ENCODE measurements around the gene PMEPA1.

PMEPA1 gene

DNA sequence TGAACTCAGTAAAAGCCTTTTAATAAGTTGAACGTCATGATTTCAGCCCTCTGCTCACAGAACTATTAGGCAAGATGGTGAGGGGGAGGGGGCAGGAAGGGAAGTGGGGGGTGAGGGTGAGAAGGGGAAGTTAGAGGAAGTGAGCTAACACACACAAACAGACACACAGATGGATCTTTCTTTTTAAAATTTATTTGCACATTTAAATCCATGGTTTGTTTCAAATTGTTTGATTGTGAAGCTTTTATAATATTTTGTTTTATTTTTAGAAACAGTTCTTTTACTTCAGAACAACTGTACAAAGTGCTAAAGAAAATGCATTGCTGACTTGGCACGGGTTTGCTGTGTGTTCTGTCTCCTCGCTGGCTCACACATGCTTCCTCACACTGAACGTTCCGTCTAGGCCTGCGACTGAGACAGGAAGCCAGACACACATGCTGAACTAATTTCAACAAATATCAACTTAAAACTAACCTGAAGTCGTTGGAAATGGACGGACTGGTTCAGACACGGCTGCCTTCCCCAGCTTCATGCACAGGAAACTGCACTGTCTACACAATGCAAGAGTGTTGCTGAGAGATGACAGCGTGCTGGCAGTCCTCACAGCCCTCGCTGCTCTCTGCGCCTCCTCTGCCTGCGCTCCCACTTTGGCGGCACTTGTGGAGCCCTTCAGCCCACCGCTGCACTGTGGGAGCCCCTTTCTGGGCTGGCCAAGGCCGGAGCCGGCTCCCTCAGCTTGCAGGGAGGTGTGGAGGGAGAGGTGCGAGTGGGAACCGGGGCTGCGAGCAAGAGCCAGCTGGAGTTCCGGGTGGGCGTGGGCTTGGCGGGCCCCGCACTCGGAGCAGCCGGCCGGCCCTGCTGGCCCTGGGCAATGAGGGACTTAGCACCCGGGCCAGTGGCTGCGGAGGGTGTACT is 81.5 kb downstream of the PMEPA1 start:
- no peaks in the 10 kb centered on the region for H3K36me3 Mint-ChIP-seq (ENCODE audit: low read depth)
- H3K9me3 Mint-ChIP-seq: peaks cover 35% of the 10 kb centered on the region
- peaks cover 4% of the 10 kb centered on the region for H3K4me1 Mint-ChIP-seq
- peaks cover 18% of the 10 kb centered on the region for H3K27me3 Mint-ChIP-seq (ENCODE audit: low read depth, poor library complexity)
- TF ChIP-seq, protein P1, sequence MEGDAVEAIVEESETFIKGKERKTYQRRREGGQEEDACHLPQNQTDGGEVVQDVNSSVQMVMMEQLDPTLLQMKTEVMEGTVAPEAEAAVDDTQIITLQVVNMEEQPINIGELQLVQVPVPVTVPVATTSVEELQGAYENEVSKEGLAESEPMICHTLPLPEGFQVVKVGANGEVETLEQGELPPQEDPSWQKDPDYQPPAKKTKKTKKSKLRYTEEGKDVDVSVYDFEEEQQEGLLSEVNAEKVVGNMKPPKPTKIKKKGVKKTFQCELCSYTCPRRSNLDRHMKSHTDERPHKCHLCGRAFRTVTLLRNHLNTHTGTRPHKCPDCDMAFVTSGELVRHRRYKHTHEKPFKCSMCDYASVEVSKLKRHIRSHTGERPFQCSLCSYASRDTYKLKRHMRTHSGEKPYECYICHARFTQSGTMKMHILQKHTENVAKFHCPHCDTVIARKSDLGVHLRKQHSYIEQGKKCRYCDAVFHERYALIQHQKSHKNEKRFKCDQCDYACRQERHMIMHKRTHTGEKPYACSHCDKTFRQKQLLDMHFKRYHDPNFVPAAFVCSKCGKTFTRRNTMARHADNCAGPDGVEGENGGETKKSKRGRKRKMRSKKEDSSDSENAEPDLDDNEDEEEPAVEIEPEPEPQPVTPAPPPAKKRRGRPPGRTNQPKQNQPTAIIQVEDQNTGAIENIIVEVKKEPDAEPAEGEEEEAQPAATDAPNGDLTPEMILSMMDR (IDR thresholded peaks at IDR 0.05): no peak
- H3K27ac Mint-ChIP-seq: no peak overlapping the region
- no peak overlapping the region for H3K4me3 Mint-ChIP-seq
- no peak for DNase-seq

- no peak for DNase-seq
- TF ChIP-seq, protein P1 (IDR thresholded peaks at IDR 0.05): no peak
- H3K4me3 Mint-ChIP-seq: no peak overlapping the region
- peaks cover 4% of the 10 kb centered on the region for H3K4me1 Mint-ChIP-seq
- H3K36me3 Mint-ChIP-seq (ENCODE audit: low read depth): no peaks in the 10 kb centered on the region
- H3K27me3 Mint-ChIP-seq (ENCODE audit: low read depth, poor library complexity): peaks cover 22% of the 10 kb centered on the region
- H3K27ac Mint-ChIP-seq: no peak overlapping the region
- H3K9me3 Mint-ChIP-seq: peaks cover 35% of the 10 kb centered on the region
These were observed 82.5 kb downstream of the PMEPA1 start for GRCh38 chr20:57627339-57627738.

DNA sequence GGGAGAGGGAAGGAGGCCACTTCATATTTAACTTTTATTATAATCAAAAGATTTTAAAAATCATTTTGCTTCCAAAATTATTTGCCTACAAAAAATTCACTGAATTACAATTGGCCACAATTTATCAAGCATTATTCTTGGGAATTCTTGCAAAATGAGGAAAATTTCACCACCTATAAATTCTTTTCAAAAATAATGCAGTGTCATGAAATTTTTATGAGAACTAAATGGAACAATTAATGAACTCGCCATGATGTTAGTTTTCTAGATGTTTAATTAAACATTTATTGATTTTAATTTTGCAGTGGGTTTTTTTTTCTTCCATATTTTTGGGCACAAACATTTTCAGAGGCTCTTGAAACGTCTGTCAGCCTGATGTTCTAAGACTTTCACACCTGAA is 83.8 kb downstream of the PMEPA1 start:
- no peak for DNase-seq
- TF ChIP-seq, protein P1 (IDR thresholded peaks at IDR 0.05): no peak
- H3K27me3 Mint-ChIP-seq (ENCODE audit: low read depth, poor library complexity): peaks cover 25% of the 10 kb centered on the region
- no peak overlapping the region for H3K4me3 Mint-ChIP-seq
- no peaks in the 10 kb centered on the region for H3K36me3 Mint-ChIP-seq (ENCODE audit: low read depth)
- H3K4me1 Mint-ChIP-seq: peaks cover 4% of the 10 kb centered on the region
- peaks cover 35% of the 10 kb centered on the region for H3K9me3 Mint-ChIP-seq
- no peak overlapping the region for H3K27ac Mint-ChIP-seq

- H3K4me1 Mint-ChIP-seq: peaks cover 4% of the 10 kb centered on the region
- peaks cover 34% of the 10 kb centered on the region for H3K9me3 Mint-ChIP-seq
- H3K27ac Mint-ChIP-seq: no peak overlapping the region
- TF ChIP-seq, protein P1 (IDR thresholded peaks at IDR 0.05): no peak
- DNase-seq: no peak
- H3K36me3 Mint-ChIP-seq (ENCODE audit: low read depth): no peaks in the 10 kb centered on the region
- H3K4me3 Mint-ChIP-seq: no peak overlapping the region
- peaks cover 27% of the 10 kb centered on the region for H3K27me3 Mint-ChIP-seq (ENCODE audit: low read depth, poor library complexity)
These were observed 84.4 kb downstream of the PMEPA1 start for GRCh38 chr20:57625181-57625958.

DNA sequence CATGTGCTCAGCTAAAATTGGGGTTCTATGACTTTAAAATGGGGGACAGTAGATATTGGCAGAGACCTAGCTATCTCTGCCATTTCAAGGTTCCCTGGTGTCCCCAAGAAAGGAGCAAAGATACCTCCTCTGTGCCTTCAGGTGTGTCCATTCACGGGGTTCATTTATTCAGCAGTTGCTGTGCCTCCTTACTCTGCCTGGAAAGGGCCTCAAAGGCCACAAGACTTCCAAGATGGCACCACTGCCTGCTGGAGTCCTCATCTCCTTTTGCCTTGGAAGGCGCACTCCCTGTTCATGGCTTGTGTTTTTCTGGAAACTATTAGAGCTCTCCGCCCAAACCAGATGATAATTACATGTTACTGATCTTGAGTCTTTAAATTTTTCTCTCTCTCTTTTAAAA is 85.7 kb downstream of the PMEPA1 start:
- Mint-ChIP-seq H3K27ac (no peak overlapping the region), H3K27me3 (ENCODE audit: low read depth, poor library complexity) (peaks cover 34% of the 10 kb centered on the region), H3K36me3 (ENCODE audit: low read depth) (no peaks in the 10 kb centered on the region), H3K9me3 (peaks cover 25% of the 10 kb centered on the region), H3K4me3 (no peak overlapping the region), H3K4me1 (peaks cover 4% of the 10 kb centered on the region)
- TF ChIP-seq, protein P1 (IDR thresholded peaks at IDR 0.05): no peak
- no peak for DNase-seq
